Measurements from ENCODE around the gene NUP153. TPM values are rescaled to one million over a fixed set of nuclear protein-coding genes. Genes with fewer than 3 reads are reported as not detected.
"Not testable (repeated sequence)": the region's sequence is repeated elsewhere in the genome, so short reads cannot be mapped to it uniquely, and the experiment has no call there.

Gene NUP153
- total RNA-seq = 47.4 to 48.4 TPM (median 48.2 TPM) in 3 replicates

DNA sequence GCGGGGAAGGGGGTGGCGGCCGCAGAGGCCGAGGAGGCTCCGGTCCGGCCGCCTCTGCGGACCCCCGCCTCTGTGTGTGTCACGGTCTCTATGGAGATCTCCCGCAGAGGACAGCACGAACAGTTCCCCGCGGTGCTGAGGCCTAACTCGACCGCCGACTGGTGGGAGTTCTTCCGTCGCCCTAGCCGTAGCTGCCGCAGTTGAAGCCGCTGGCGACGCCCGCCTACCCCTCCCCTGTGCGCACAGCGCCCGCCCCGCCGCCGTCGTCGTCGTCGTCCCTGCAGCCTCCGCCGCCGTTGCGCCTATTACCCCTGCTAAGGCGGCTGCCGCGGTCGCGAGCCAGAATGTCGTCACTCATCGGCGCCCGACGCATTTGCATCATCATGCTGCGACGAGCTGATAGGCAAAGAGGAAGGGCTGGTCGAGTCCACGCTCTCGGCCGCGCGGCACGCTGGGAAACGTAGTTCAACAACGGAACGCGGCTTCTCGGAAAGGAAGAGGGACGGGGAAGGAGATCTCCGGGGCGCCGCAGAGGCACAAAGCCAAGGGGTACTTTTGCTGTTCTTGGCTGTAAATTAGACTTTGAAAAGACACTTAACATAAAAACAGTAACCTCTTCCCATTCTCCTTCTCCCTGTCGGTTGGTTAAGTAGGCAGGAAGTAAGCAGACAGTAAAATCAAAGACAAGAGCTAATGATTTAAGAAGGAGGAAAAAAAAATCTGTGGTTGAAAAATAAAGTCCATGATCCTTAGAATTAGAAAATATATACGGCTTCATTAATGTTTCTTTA is at the start of gene NUP153:
Gene NUP153 (minus strand): TSS at position 346 of the 791 bp plus-strand sequence. CDS start 538 bp downstream, outside the sequence.
- Mint-ChIP-seq H3K9me3 (no peaks in the 10 kb centered on the region), H3K4me3 (peak within 1 kb of the TSS; percentile 90), H3K27me3 (ENCODE audit: low read depth) (no peaks in the 10 kb centered on the region), H3K4me1 (peaks cover 20% of the 10 kb centered on the region), H3K36me3 (no peaks in the 10 kb centered on the region), H3K27ac (peak within 1 kb of the TSS; percentile 99)
- DNase-seq (ENCODE audit: low spot score in 2 of 2, unreplicated experiment in 2 of 2) = peak; percentile 98 to 100
- TF ChIP-seq, protein P1, sequence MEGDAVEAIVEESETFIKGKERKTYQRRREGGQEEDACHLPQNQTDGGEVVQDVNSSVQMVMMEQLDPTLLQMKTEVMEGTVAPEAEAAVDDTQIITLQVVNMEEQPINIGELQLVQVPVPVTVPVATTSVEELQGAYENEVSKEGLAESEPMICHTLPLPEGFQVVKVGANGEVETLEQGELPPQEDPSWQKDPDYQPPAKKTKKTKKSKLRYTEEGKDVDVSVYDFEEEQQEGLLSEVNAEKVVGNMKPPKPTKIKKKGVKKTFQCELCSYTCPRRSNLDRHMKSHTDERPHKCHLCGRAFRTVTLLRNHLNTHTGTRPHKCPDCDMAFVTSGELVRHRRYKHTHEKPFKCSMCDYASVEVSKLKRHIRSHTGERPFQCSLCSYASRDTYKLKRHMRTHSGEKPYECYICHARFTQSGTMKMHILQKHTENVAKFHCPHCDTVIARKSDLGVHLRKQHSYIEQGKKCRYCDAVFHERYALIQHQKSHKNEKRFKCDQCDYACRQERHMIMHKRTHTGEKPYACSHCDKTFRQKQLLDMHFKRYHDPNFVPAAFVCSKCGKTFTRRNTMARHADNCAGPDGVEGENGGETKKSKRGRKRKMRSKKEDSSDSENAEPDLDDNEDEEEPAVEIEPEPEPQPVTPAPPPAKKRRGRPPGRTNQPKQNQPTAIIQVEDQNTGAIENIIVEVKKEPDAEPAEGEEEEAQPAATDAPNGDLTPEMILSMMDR (IDR thresholded peaks at IDR 0.05; ENCODE audit: unreplicated experiment) = no peak

DNA sequence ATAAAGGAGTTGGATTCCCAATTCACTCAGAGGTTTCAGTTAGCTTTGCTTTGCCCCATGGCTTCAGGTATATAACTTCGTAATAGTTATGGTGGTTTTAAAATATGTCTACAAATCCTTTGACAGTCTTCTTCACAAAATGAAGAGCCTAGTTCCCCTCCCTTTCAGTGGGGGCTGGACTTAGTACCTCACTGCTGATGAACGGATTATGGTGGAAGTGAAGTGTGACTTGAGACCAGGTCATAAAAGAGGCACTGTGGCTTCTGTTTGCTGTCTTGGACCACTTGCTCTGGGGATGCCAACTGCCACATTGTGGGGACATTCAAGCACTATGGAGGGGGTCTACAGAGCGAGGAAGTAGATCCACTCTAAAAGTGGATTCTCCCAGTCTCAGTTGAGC is 47.5 kb upstream of the NUP153 start:
- H3K27ac Mint-ChIP-seq = no peak overlapping the region
- no peaks in the 10 kb centered on the region for H3K27me3 Mint-ChIP-seq (ENCODE audit: low read depth)
- no peaks in the 10 kb centered on the region for H3K4me1 Mint-ChIP-seq
- H3K4me3 Mint-ChIP-seq = no peak overlapping the region
- DNase-seq (ENCODE audit: low spot score in 2 of 2, unreplicated experiment in 2 of 2) = no peak
- H3K36me3 Mint-ChIP-seq = no peaks in the 10 kb centered on the region
- H3K9me3 Mint-ChIP-seq = no peaks in the 10 kb centered on the region
- TF ChIP-seq, protein P1 (IDR thresholded peaks at IDR 0.05; ENCODE audit: unreplicated experiment) = no peak

DNA sequence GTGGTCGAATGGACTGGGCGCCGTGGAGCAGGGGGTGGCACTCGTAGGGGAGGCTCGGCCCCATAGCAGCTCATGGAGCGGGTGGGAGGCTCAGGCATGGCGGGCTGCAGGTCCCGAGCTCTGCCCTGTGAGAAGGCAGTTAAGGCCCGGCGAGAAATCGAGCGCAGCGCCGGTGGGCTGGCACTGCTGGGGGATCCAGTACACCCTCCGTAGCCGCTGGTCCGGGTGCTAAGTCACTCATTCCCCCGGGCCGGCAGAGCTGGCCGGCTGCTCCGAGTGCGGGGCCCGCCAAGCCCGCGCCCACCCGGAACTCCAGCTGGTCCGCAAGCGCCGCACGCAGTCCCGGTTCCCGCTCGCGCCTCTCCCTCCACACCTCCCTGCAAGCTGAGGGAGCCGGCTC is 38.6 kb upstream of the NUP153 start:
- H3K9me3 Mint-ChIP-seq; H3K36me3 Mint-ChIP-seq; DNase-seq (ENCODE audit: low spot score in 2 of 2, unreplicated experiment in 2 of 2); H3K27ac Mint-ChIP-seq; H3K4me1 Mint-ChIP-seq; H3K4me3 Mint-ChIP-seq; H3K27me3 Mint-ChIP-seq (ENCODE audit: low read depth): not testable (repeated sequence)

DNA sequence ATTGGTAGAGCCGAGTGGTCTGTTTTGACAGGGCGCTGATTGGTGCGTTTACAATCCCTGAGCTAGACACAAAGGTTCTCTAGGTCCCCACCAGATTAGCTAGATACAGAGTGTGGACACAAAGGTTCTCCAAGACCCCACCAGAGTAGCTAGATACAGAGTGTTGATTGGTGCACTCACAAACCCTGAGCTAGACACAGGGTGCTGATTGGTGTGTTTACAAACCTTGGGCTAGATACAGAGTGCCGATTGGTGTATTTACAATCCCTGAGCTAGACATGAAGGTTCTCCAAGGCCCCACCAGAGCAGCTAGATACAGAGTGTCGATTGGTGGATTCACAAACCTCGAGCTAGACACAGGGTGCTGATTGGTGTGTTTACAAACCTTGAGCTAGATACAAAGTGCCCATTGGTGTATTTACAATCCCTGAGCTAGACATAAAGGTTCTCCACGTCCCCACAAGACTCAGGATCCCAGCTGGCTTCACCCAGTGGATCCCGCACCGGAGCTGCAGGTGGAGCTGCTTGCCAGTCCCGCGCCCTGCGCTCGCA is 38.1 kb upstream of the NUP153 start:
- not testable (repeated sequence) for H3K27ac Mint-ChIP-seq; DNase-seq (ENCODE audit: low spot score in 2 of 2, unreplicated experiment in 2 of 2); H3K36me3 Mint-ChIP-seq; H3K27me3 Mint-ChIP-seq (ENCODE audit: low read depth); H3K4me3 Mint-ChIP-seq; H3K4me1 Mint-ChIP-seq; H3K9me3 Mint-ChIP-seq

DNA sequence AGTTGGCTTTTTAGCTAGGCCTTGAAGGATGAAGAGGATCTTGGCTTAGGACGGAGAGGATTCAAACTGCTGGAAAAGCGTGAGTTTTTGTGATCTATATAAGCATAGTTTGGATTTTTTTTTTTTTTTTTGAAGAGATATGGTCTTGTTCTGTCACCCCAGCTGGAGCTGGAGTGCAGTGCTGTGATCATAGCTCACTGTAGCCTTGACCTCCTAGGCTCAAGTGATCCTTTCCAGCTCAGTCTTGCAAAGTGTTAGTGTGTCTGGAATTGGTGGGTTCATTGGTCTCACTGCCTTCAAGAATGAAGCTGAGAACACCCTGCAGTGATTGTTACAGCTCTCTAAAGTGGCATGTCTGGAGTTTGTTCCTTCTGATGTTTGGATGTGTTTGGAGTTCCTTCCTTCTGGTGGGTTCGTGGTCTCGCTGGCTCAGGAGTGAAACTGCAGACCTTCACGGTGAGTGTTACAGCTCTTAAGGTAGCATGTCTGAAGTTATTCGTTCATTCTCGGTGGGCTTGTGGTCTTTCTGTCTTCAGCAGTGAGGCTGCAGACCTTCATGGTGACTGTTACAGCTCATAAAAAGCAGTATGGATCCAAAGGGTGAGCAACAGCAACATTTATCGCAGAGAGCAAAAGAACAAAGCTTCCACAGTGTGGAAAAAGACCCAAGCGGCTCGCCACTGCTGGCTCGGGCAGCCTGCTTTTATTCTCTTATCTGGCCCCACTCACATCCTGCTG is 37.5 kb upstream of the NUP153 start:
- H3K27ac Mint-ChIP-seq = no peak overlapping the region
- DNase-seq (ENCODE audit: low spot score in 2 of 2, unreplicated experiment in 2 of 2) = no peak
- H3K9me3 Mint-ChIP-seq = no peaks in the 10 kb centered on the region
- no peaks in the 10 kb centered on the region for H3K36me3 Mint-ChIP-seq
- no peaks in the 10 kb centered on the region for H3K27me3 Mint-ChIP-seq (ENCODE audit: low read depth)
- TF ChIP-seq, protein P1 (IDR thresholded peaks at IDR 0.05; ENCODE audit: unreplicated experiment) = no peak
- no peak overlapping the region for H3K4me3 Mint-ChIP-seq
- no peaks in the 10 kb centered on the region for H3K4me1 Mint-ChIP-seq

DNA sequence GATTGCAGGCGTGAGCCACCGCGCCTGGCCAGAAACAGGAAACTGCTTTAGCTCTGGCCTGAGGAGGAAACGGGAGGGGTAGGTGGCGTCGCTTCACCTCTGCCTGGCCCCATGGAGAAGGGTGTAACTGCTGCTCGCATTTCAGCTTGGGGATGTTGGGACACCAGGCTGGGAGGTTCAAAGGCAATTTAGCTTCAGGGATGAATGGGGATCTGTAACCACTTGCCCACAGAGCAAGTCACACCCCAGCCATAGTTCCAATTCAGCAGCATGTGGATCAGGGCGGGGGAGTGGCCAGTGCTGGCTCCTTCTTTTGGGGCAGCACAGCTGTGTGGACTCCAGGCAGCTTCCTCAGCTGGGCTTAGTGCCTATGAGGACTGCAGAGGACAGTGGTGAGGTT is 34.8 kb upstream of the NUP153 start:
- no peak for DNase-seq (ENCODE audit: low spot score in 2 of 2, unreplicated experiment in 2 of 2)
- H3K27ac Mint-ChIP-seq = no peak overlapping the region

More for the DNA sequence above, 34.8 kb upstream of the NUP153 start:
- Mint-ChIP-seq H3K4me1 (no peaks in the 10 kb centered on the region), H3K36me3 (no peaks in the 10 kb centered on the region), H3K9me3 (peaks cover 17% of the 10 kb centered on the region), H3K4me3 (no peak overlapping the region), H3K27me3 (ENCODE audit: low read depth) (no peaks in the 10 kb centered on the region)
- TF ChIP-seq, protein P1 (IDR thresholded peaks at IDR 0.05; ENCODE audit: unreplicated experiment) = no peak
